HG03520 (cell line): ENCODE measurements around the gene KCNK17.

Experiments
- ATAC-seq: cut with Tn5 transposase; IDR thresholded peaks from one replicate; pipeline ENCODE4 v1.9.1; 2021; ENCODE audit warnings: mild to moderate bottlenecking, moderate library complexity; ENCODE audit not compliant: unreplicated experiment

The KCNK17 gene, protein sequence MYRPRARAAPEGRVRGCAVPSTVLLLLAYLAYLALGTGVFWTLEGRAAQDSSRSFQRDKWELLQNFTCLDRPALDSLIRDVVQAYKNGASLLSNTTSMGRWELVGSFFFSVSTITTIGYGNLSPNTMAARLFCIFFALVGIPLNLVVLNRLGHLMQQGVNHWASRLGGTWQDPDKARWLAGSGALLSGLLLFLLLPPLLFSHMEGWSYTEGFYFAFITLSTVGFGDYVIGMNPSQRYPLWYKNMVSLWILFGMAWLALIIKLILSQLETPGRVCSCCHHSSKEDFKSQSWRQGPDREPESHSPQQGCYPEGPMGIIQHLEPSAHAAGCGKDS

DNA sequence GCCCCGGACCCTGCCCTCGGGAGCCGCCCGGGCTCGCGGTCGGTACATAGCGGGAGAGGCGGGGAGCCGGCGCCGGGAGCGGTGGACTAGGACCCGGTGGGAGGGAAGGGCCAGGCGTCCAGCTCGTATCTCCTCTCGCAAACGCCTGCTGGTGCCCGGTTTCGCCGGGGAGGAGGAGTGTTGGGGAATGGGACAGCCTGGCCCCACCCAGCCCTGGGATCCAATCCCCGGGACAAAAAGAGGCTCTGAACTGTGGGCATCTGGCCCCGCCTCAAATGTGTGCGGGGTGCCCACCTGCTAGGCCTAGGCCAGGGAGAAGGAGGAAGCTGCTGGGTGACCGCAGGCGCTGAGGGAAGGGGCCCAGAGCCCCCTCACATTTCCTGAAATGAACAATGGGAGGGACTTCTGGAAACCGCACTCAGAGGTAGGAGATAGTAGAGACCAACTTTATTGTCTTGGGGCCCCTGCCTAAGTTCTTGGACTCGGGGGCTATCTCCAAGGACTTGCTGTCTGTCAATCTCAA, at the start of gene KCNK17:
Gene KCNK17, minus strand, starts transcription at position 147 of the 523 bp plus-strand sequence. Its CDS starts 99 bp downstream, at position 48.
- no peak for ATAC-seq

DNA sequence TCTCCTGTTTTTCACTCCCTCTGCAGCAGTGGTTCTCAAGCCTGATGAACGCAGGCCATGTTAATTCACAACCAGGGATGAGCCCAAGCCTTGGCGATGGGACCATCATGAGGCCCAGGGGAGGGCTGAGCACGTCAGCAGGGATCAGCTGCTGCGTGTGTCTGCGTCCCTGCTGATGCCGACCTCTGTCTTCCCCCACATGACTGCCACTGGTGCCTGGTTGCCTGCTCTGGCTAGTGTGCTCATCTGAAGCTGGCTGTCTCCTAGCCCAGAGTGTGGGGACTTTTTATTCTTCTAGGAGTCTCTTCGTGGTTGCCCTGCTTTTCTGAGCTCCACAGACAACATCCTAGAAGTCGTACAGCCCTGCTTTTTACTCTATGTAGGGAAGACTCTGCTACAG, 49.1 kb upstream of the KCNK17 start:
- no peak for ATAC-seq

DNA sequence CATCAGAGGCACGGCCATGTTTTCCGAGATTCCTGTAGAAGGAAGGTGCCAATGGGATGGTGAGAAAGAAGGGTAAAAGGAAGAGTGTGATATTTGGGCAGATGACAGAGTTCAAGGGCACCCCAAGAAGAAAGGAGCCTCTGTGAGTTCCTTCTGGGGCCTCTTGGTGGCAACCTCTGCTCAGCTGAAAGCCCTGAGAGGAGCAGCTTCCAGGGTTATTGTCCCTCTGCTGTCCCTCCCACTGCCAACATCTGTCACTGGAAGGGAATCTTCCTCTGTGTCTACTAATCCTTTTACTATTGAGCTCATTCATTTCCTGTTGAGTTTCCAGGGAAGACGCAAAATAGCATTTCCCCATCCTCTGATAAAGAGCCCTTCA, 48.3 kb upstream of the KCNK17 start:
- no peak for ATAC-seq

DNA sequence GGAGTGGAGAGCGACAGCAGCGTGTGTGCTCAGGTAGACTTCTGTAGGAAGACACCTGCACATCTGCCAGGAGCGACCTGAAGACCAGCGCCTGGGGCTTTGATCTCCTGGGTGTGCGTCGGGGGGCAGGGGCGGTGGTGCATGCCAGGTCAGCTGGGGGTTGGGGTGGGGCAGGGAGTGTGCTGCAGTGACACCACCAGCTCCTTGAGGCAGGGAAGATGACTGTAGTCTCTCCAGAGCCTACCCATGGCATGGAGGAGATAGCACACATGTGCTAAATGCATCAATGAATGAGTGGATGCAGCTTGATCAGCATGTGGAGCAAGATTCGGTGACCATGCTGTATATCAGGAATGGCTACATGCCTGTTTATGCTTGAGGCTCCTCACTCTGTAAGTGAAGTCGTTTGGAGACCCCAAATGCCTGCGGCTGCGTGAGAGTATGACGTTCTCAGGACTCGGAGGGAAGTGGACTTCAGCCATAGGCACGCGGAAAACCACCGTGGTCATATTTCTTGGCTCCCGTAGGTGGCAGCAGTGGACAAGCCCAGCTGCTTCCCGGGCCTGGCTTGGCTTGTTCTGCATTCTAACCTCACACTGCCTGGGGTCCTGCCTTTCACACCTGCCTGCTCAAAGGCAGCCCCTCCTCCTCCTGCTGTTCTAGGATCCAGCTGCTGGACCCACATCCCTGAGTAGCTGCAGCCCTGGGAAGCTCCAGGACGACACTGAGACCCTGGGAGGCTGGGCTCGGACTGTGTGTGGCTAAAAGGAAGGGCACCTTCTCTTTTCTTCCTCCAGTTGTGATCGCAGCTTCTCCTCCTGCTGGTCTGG, 47.7 kb upstream of the KCNK17 start:
- ATAC-seq, result no peak

DNA sequence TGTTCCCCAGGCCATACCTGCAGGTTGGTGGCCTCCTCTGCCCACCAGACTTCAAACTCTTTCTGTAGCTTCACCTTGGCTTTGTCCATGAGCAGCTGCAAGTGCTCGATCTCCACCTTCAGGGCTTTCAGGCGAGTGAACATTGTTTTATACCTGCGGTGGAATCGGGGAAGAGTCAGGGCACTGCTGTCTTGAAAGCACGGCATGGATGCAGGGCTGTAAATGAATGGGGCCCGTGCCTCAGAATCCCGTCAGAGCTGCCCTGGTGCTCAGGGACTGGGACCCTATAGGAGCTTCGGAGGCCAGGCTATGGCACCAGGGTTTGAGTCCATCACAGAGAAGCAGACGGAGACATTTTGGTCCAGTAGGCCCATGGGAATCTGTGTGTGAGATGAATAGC, 46.2 kb upstream of the KCNK17 start:
- no peak for ATAC-seq

DNA sequence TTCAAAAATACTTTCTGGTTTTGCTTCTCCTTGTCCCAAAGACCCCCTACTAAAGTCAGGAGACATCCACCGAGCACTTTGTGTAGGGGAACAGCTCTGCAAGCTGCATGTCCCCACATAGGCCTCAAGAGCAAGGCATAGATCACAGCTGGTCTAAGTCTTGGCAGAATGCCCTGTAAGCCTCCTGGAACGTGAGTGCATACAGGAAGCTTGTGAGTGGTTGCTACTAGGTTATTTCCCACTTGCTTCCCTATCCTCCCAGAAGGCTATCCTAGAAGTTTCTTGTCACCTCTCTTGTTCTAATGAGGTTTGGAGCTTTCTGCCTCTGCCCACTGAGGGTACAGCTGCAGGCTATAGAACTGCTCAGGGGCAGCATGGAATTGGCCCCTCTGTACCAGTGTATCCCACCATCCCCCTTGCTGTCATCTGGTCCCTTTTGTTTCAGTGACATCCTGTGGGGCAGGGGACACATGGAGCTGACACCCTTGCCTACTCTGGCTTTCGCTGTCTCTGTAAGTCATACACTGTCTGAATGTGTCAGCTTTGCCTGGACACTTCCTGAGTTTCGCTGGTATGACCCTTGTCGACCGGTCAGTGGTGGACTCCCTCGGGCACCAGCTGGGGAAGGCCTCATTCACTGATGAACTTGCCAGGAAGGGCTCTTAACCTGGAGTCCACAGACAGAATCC, 43.9 kb upstream of the KCNK17 start:
- no peak for ATAC-seq

DNA sequence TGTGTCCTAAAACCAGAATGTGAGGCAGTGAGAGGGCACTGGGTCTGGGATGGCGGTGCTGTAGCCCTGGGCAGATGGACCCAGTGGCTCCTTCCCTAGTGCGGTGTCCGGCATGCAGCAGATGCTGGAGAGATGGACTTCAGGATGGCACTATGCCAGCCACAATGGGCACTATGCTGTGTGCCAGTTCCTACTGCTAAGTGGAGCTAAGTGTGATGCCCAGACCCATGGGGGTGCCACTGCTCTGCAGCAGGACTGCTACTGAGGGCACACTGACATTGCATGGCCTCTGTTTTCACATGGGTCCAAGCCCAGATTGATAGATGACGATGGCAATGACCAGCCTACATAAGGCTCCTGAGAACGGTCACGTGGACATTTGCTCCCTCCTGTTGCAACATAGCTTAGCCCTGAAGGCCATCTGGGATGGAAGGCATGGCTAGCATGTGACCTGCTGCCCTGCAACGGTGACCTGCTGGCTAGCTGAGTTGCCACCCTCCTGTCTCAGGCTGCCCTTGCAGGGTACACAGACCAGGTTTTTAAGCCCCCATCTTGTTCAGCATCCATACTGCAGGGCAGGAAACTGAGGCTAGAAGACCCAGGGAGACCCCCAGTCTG, 39.6 kb upstream of the KCNK17 start:
- no peak for ATAC-seq

DNA sequence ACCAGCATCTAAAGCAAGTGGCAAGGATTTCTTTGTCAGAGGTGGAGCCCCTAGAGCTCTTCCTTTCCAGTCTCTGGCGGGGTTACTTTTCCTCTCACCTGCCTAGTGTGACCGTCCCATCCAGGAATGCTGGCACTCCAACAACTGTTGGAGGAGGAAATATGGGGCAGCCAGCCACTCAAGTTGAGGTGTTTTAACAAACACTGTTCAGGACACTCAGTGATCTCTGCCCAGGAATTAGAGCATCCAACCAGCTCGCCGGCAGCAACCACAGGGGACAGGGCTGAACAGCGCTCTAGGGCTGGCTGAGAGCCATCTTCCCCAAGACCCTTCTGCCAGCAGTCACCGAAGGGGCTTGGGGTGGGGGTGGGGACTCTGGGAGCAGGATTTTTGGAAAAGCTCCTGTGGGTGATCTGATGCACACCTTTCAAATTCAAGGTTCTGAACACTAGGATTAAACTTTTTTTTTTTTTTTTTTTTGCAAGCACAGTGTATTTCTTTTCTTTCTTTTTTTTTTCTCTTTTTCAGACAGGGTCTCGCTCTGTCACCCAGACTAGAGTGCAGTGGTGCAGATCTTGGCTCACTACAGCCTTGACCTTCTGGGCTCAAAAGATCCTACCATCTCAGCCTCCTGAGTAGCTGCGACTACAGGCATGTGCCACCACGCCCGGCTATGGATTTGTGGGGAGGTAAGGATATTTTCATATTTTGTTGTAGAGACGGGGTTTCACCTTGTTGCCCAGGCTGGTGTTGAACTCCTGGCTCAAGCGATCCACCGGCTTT, 36.7 kb upstream of the KCNK17 start:
- ATAC-seq, result no peak

DNA sequence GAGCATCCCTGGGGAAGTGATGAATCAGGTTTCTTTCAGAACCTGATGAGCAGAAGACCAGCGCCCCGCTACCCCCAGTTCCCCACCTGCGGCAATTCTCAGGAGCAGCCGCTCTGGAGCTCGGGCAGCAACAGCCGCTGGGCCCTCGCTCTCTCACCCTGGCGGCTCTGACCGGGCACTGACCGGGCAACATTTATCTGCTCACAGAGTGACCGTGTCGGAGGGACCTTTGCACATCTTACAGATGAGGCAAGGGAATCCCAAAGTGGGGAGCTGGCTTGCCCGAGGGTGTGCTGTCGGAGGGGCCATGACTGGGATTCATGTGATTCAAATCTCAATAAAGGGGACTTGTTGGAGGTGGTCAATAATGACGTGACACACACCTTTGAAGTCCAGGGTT, 34.5 kb upstream of the KCNK17 start:
- no peak for ATAC-seq

DNA sequence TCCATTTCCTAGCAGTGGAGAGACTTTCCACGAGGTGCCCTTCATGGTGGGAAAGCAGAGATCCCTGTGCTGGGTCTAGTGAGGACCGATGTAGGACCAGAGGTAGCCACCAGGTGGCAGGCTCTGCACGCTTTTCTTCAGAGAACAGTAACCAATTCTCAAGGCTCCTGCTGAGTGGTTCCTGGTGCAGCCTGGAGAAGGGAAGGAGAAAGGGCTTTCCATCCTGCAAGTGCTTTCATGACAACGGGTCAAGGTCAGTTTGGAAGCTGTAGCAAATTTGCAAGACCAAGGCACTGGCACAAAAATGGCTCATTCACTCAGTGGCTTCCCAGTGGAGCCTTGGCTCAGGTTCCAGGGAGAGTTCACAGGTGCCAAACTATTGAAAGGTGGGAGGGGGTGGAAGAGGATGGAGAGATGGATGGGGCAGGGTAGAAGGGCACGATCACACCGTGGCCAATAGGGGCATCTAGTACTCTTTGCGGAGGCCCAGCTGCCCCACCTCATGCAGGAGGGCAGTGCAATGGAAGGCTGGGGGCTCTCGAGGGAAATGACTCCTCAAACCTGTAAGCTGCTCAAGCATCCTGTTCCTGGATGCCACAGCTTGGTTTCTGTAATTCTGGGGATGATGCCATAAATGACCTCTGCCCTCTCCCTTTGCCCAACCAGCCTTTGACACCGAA, 33.8 kb upstream of the KCNK17 start:
- no peak for ATAC-seq

DNA sequence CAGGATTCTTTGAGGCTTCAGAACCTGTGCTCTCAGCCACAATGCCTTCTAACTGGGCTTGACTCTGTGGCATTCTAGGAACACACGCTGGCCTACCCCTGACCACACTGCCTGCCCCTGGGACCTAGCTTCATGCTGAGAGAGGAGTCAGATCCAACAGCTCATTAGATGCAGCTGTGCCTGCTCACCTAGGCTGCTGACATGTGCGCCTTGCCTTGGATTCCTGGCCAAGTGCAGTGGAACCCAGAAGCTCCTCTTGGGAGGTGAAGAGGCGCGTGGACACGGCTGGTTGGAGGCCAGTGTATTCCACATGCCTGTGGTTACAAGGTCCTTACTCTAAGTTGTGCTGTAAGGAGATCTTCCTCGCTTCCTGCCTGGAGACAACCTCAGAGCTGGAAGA, 33.0 kb upstream of the KCNK17 start:
- ATAC-seq, result no peak

DNA sequence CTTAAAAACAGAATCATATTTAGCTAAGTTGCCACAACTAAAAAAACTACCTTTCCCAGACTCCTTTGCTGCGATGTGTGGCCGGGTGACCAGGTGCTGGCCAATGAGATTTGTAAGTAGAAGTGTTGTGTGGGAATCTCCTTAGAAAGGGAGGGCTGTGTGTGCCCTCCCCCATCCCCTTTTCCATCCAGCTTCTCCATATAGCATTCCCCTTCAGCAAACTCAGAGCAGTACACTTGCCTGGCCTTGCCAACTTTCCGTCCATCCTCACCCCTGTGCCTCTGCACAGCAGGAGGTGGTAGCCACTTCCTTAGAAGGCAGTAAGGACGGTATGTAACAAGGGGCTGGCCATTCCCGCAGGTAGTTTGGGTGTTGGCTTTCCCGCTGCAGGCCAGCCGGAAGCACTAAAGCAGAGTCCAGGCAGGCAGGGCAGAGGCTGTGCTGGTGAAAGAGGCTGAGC, 30.6 kb upstream of the KCNK17 start:
- no peak for ATAC-seq

DNA sequence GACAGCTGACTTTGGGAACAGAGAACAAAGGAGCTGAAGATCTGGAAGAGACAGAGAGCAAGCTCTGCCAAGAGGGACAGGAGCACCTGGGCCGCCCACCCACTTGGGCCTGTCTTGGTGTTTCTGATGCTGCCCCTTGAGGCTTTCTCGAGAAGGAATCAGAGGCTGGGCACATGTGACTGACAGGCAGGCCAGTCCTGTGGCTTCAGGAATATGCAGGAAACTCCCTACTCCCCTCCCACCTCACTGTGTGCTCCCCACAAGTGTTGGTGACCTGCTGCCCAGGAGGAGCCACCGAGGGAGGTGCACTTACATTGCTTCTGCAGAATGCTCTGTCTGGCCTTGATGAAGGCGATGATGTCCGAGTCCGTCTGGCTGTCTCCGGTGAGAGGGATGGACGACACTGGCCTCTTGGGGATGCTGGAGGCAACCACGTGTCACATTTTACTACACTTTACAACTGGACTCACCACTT, 29.2 kb upstream of the KCNK17 start:
- no peak for ATAC-seq

DNA sequence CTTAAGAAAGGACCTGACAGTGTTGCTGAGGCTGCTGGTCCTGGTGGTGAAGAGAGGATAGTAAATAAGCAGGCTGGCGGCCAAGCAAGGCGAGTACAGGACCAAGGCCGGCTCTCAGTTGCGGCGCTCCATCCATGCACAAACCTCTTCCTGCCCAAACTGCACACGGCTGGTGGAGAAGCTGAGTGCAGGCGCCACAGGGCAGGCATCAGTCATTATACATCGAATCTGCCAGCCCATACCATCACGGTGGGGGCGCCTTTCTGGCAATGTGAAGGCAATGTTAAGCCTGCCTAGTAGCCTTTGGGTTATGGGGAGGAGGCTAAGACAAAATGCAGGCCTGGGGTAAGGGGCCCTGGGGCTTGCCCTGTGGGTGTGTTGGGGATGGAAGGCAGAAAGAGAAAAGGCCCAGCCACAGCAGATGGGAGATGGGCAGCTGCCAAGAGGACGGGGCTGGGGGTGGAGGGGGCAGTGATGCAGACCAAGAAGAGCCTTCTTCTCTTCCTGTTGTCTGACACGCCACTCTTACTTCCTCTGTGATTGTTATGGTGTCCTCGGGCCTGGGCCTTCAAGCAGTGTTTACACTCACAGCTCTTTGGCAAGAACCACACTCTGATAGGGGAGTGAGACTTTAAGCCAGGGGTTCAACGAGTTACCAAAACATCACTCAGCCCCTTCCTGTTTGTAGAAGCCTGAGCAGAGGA, 28.6 kb upstream of the KCNK17 start:
- no peak for ATAC-seq

DNA sequence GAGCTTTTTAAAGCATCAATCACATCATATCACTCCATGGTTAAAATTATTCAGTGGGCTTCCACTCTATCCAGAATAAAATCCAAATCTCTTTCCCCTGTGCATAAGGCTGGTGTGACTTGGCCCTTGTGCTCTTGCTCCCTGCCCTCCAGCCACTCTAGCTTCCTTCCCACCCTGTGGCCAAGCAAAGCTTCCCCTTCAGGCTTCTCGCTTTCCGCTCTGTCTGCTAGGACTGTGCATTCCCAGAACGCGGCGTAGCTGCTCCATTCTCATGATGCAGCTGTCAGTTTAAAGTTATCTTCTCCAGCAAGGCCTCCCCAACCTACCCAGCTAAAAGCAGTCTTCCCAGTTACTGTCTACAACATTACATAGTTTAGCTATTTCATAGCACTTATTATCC, 27.7 kb upstream of the KCNK17 start:
- no peak for ATAC-seq

DNA sequence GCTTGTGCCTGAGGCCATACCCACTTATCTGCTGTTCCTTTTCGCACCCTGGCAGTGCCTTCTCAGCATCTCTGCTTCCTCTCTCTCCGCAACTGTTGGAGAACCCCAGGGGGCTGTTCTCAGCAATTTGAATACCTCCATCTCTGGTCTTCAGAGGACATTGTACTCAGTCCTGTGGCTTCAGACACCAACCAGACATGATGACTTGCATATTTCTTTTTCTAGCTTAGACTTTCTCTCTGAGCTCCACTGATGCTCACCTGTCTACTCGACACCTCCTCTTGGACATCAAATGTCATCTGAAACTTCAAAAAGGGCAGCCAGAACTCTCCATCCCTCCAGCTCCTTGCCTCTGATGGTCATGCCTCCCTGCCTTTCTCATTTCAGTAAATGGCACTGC, 27.1 kb upstream of the KCNK17 start:
- no peak for ATAC-seq

DNA sequence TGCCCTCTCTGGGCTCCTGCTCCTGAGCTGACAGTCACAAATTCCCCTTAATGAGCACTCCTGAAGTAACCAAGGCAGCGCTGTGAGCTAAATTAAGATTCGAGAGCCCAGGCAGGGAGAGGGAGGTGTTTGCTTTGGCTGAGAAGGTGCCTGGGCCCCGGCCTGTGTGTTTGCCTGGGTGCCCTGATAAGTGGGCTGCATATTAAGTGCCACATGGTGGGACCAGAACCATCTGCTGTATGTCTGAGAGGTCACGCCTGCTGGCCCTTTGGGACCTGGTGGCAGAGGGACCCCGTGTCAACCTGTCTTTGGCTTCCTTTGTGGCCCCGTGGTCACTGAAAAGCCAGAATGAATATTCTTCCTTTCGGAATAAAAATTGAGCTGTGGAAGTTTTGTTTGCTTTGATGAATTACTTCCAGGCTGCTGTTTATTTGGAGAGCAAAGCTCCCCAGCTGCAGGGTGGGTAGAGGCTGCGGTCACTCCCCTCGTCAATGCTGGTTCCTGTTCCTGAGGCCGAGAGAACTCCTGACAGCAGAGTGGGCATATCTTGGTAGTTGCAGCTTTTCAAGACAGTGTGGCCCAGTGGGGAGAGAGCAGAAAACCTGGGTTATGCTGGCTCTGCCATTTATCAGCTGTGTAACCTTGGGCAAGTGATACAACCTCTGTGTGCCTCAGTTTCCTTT, 25.8 kb upstream of the KCNK17 start:
- no peak for ATAC-seq

DNA sequence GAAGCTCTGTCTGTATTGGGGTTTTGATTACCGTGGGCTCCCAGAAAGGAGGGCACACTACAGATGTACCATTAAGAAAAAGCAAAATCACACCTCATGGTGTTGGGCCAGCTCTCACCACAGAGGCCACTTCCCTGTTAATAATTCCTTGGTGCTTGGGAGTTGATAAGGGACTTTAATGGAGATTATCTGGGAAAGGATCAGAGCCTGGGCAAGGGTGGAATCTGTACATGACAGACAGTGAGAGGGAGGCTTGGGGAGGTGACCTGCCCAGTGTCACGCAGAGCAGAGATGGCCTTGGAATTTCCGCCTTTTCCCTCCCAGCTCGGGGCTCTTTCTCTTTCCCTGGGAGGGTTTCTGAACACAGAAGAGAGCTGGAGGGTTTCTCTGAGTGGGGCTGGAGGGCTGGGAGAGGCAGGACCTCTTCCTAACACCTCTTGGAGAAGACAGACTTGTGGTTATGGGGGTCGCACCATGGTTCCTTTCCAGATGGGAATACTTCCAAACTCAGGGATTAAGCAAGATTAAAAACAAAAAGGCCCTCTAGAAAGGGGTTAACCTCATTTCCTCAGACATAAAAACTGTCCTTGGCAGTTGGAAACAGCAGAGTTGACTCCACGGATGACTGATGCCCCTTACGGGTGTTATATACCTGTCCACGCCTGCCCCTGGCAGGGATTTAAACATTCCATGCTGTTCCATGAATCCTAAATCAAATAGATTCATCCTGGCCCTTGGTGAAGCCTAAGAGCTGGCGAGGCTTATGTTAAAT, 25.1 kb upstream of the KCNK17 start:
- ATAC-seq, result no peak
